HEK293T (cell line): ENCODE data around the gene DDIT3.

ENCODE experiments used
- ARNT ChIP-seq: fragments of 450-650 bp; IDR thresholded peaks from 2 replicates; pipeline ENCODE4 v1.6.1; 2017; ENCODE audit warnings: mild to moderate bottlenecking
- BHLHE40 ChIP-seq: fragments of 450-650 bp; IDR thresholded peaks from 2 replicates; pipeline ENCODE4 v1.6.1; 2016; ENCODE audit warnings: mild to moderate bottlenecking, moderate library complexity, borderline replicate concordance
- ELF4 ChIP-seq: fragments of 450-650 bp; IDR thresholded peaks from 2 replicates; pipeline ENCODE4 v1.6.1; 2017; ENCODE audit warnings: antibody characterized with exemption
- FOXA1 ChIP-seq: fragments of 450-650 bp; IDR thresholded peaks from 2 replicates; pipeline ENCODE4 v1.6.1; 2016; ENCODE audit warnings: mild to moderate bottlenecking
- FOXK2 ChIP-seq: fragments of 450-650 bp; IDR thresholded peaks from 2 replicates; pipeline ENCODE4 v1.6.1; 2016; ENCODE audit warnings: mild to moderate bottlenecking
- FOXM1 ChIP-seq: fragments of 450-650 bp; IDR thresholded peaks from 2 replicates; pipeline ENCODE4 v1.6.1; 2017; ENCODE audit warnings: mild to moderate bottlenecking, borderline replicate concordance
- HDGF ChIP-seq: fragments of 450-650 bp; IDR thresholded peaks from 2 replicates; pipeline ENCODE4 v1.6.1; 2017; ENCODE audit warnings: antibody characterized with exemption, borderline replicate concordance
- L3MBTL2 ChIP-seq: fragments of 450-650 bp; conservative IDR thresholded peaks from 2 replicates; pipeline ENCODE4 v1.6.1; 2016; ENCODE audit warnings: mild to moderate bottlenecking
- NFRKB ChIP-seq: fragments of 450-650 bp; IDR thresholded peaks from 2 replicates; pipeline ENCODE4 v1.6.1; 2016; ENCODE audit warnings: mild to moderate bottlenecking, moderate library complexity
- PKNOX1 ChIP-seq: fragments of 450-650 bp; IDR thresholded peaks from 2 replicates; pipeline ENCODE4 v1.6.1; 2016
- TARDBP ChIP-seq: fragments of 450-650 bp; IDR thresholded peaks from 2 replicates; pipeline ENCODE4 v1.6.1; 2016
- ZNF384 ChIP-seq: fragments of 450-650 bp; IDR thresholded peaks from 2 replicates; pipeline ENCODE4 v1.6.1; 2016

- TF ChIP-seq TARDBP (no peak), NFRKB (no peak), FOXA1 (no peak), PKNOX1 (no peak), FOXM1 (no peak), HDGF (no peak), FOXK2 (no peak), ARNT (no peak), L3MBTL2 (no peak), ZNF384 (no peak), ELF4 (no peak), BHLHE40 (no peak)
Measured at GRCh38 chr12:57498132-57498502, 22.2 kb downstream of the DDIT3 start.
